NCI-H345 treated with DMSO at 0.1 percent for 48 hours (cell line): ENCODE data around the gene FAM124B.

Experiments used
- DNase-seq: peaks from one replicate; lab custom pipeline; 2025; ENCODE audit not compliant: unreplicated experiment; lab: John Stamatoyannopoulos, UW

The FAM124B gene, protein sequence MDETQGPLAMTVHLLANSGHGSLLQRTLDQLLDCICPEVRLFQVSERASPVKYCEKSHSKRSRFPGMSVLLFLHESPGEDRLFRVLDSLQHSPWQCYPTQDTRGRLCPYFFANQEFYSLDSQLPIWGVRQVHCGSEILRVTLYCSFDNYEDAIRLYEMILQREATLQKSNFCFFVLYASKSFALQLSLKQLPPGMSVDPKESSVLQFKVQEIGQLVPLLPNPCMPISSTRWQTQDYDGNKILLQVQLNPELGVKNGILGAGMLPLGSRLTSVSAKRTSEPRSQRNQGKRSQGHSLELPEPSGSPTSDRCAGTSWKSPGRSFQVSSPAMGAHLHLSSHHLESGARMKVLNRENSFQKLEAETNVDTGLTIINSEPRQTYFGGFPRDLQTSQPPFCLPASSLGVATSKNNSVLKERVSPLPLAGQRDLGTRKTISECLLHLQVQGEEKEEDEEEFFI

DNA sequence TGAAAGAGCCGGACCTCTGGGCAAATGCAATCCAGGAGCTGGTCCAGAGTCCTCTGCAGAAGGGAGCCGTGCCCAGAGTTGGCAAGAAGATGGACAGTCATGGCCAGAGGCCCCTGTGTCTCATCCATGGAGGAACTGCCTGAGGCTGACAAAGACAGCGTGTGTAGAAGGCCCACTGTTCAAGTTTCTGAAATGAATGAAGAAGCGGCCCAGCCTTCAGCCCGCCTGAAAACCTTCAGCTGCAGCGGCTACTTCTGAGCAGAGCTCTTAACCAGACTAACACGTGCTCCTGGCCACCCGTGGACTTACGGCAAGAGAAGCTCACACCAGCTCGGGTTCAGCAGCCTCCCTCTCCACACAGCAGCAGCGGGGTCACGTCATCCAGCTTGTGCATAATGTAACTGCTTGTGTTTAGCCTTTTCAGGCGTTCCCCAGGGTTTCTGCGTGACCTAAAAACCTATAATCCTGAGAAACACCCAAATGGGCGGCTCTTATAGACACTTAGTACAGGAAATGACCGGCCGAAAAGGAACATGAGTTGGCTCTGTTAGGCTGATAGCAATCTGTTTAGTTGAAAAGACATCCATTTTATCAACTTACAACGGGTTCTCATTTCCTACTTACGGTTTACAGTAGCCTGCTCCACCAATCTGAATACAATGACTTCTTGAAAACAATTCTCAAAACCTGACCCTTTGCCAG, at the start of gene FAM124B:
Gene FAM124B (minus strand): TSS at position 467 of the 702 bp plus-strand sequence. CDS start 339 bp downstream, at position 128.
- DNase-seq = no peak

- no peak for DNase-seq
These were observed 47.6 kb upstream of the FAM124B start for GRCh38 chr2:224449212-224450147.

GRCh38 chr2:224448236-224448635, 46.3 kb upstream of the FAM124B start:
- DNase-seq = no peak

- DNase-seq = no peak
These were observed 42.9 kb upstream of the FAM124B start for GRCh38 chr2:224444783-224445182.

DNA sequence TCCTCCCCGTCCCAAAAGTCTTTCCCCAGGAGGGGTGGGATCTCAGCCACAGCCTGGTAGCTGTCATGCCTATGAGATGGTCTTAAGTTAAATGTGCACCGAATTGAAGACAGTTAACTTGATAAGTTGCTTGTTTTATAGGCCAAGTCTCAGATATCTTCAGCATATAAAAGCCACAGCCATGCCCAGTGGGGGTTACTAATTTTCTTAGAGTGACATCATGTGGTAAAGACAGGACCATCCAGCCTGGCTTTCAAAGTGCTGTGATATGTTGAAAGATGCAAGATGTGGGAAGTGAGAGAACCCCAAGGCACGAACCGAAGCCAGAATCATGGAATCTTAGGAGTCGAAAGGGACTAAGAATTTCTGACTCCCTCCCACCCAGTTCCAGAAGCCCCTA, 42.1 kb upstream of the FAM124B start:
- DNase-seq = no peak

DNA sequence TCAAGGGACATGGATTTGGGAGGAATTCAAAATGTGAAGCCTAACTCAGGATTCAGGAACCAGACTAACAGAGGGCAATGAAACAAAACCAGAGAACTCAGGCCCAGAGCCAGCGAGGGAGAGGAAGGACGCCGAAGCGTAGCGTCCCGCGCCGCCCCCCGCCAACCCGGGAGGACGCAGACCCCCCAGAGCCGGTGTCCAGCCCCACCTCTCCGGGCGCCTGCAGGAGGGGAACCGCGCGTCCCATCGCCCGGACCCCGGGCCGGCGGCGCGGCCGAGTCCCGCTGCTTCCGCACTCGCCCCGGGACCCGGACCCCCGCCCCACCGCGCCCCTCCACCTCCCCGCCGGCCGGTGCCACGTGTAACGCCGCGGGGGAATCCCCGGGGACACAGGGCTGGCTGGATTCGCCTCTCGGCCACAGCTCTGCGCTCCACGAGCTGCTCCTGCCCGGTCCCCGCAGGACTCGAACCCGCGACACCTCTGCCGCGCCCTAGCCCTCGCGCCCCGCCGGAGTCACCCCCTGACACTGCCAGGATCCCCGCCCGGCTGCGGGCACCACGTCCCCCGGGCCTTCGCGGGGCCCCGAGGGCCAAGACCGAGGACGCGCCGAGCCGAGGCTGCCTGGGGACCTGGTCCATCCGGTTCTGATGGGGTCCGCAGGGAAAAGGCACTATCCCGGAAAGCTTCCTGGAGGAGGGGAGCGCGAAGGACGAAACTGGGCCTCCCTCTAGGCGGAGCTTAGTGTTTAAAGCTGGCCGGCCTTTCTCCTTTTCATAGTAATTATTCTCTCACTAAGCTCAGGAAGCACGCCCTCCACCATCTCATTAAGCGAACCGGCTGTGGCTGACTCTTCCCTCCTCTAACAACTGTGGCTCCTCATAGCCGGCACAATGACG, 40.4 kb upstream of the FAM124B start:
- DNase-seq = no peak

GRCh38 chr2:224440988-224441387, 39.1 kb upstream of the FAM124B start:
- DNase-seq = no peak

DNA sequence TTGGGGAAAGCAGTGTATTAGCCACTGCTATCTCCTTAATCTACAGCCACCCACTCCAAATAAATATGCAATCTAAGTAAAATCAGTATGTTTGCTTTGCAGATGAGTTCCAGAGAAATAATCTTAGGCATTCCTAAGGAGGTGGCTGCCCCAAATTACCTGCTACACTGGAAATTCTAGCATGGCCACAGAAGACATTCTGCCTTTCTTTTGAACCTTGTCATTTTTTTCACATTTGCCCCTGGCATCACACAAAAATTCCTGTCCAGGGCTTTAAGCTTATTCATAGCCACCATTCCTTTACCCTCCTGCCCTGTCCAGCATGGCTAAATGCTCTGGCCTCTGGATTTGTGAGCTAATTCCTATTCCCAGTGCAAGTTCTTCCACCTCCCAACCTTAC, 36.8 kb upstream of the FAM124B start:
- no peak for DNase-seq

DNA sequence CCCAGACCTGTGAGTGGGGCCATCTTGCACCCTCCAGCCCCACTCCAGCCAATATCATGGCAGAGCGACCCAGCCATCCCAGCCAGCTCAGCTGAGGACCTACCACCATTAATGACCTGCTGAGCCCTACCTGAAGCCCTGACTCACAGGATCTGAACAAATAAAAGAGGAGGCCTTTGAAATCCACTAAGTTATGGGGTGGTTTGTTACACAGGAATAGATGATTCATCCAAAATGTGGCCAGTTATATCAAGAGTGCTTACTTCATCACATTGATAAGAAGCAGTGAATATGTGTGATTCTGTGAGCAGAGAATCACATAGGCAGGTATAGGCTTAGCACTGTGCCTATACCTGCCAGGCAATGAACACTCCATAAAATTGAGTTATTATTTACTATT, 34.7 kb upstream of the FAM124B start:
- DNase-seq = no peak

DNA sequence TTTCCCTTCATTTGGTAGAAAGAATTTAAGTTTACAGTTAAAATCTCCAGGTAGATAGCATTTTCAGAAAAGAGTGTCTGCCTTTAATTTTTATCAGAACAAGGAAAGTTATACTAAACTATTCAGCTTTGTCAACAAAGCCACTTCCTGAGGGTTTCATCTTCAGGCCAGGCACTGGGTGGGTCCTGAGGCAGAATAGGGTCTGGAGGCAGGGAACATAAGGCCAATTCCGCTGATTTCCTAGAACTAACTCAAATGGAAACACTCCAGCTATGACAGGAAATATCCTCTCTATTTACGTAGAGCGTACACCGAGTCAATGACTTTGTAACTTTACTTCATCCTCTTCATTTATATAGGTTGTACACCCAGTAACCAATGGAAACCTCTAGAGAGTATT, 32.7 kb upstream of the FAM124B start:
- no peak for DNase-seq

- DNase-seq = no peak
These were observed 31.5 kb upstream of the FAM124B start for GRCh38 chr2:224433442-224433841.

GRCh38 chr2:224432003-224432579, 30.2 kb upstream of the FAM124B start:
- no peak for DNase-seq

GRCh38 chr2:224429441-224429810, 27.5 kb upstream of the FAM124B start:
- no peak for DNase-seq

- no peak for DNase-seq
These were observed 27.0 kb upstream of the FAM124B start for GRCh38 chr2:224428787-224429440.

- DNase-seq = no peak
These were observed 25.6 kb upstream of the FAM124B start for GRCh38 chr2:224427471-224427870.

DNA sequence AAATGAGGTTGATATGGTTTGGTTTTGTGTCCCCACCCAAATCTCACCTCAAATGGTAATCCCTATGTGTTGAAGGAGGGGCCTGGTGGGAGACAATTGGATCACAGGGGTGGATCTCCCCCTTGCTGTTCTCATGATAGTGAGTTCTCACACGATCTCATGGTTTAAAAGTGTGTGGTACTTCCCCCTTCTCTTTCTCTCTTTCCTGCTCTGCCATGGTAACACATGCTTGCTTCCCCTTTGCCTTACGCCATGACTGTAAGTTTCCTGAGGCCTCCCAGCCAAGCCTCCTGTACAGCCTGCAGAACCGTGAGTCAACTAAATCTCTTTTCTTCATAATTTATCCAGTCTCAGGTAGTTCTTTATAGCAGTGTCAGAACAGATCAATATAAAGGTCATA, 24.7 kb upstream of the FAM124B start:
- DNase-seq = no peak

- DNase-seq = no peak
These were observed 19.2 kb upstream of the FAM124B start for GRCh38 chr2:224421065-224421464.

GRCh38 chr2:224417947-224418346, 16.0 kb upstream of the FAM124B start:
- DNase-seq = no peak

DNA sequence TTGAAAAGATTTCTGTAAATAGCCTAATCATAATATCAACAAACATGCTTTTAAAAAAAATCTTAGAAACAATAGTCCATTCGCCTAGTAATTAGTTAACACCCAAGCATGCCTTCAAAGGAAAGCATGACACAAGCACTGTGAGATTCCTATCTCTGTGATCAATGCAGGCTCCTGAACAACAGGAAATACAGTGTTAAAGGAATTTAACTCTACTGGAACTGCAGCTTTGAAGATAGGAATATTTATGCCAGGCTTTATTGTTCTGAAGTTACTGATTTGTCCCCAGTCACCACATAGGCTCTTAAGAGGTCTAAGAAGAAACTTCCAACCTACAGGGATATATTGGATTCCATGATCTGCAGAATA, 15.4 kb upstream of the FAM124B start:
- no peak for DNase-seq
